SK-N-SH (cell line): ENCODE measurements around the gene CCSER1.

Source experiments
- CTCF ChIP-seq: fragments of 200-600 bp; sonication (generic); IDR thresholded peaks from 2 replicates; pipeline ENCODE4 v1.6.1; 2017; ENCODE audit warnings: antibody characterized with exemption, mild to moderate bottlenecking, moderate library complexity
- FOXJ3 ChIP-seq: sonication (generic); formaldehyde crosslinking; IDR thresholded peaks from 2 replicates; pipeline ENCODE4 v1.5.1; 2020; ENCODE audit warnings: mild to moderate bottlenecking, missing genetic modification reagents
- FOXM1 ChIP-seq: IDR thresholded peaks from 2 replicates; pipeline ENCODE4 v1.4.0; 2012; ENCODE audit warnings: low read depth, mild to moderate bottlenecking
- MAX ChIP-seq: IDR thresholded peaks from 2 replicates; pipeline ENCODE4 v1.4.0; 2012; ENCODE audit warnings: low read depth
- NFIC ChIP-seq: IDR thresholded peaks from 2 replicates; pipeline ENCODE4 v1.4.0; 2012; ENCODE audit warnings: borderline replicate concordance
- POLR2AphosphoS5 ChIP-seq: IDR thresholded peaks from 2 replicates; pipeline ENCODE4 v1.6.1; 2012; ENCODE audit warnings: low read depth, low read length
- RAD21 ChIP-seq: IDR thresholded peaks from 2 replicates; pipeline ENCODE4 v1.6.1; 2012; ENCODE audit warnings: mild to moderate bottlenecking, low read length
- REST ChIP-seq: IDR thresholded peaks from 2 replicates; pipeline ENCODE4 v1.6.1; 2012; ENCODE audit warnings: mild to moderate bottlenecking, low read depth, low read length, moderate library complexity
- SMC3 ChIP-seq: IDR thresholded peaks from 2 replicates; pipeline ENCODE4 v1.6.1; 2012; ENCODE audit warnings: low read depth, low read length, improper control_type of control experiment
- YY1 ChIP-seq: IDR thresholded peaks from 2 replicates; pipeline ENCODE4 v1.4.0; 2012; ENCODE audit warnings: low read depth, mild to moderate bottlenecking

- TF ChIP-seq SMC3 (no peak), RAD21 (no peak), NFIC (no peak), FOXJ3 (CRISPR knock-in tag) (no peak), CTCF (no peak), MAX (no peak), FOXM1 (no peak), POLR2AphosphoS5 (no peak), REST (no peak), YY1 (no peak)
Observed at GRCh38 chr4:90226734-90227133, 99.5 kb downstream of the CCSER1 start.
